ENCODE data around the gene CGN.

DNA sequence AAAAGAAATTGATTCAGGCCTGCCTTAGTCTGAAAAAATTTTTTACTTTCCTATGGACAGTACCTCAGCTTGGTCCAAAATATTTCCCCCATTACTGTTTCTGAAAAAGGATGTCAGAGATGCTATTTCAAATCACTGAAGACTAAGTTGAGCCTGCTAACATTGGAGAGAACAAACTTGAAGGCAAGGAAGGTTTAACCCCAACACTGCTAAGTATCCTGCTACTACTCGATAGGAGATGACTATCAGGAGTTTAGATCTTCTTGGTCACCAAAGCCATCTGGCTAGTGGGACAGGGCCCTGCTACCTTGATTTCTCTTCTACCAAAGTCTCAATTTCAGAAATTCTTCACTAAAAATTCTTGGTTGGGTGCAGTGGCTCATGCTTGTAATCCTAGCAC is 29.2 kb upstream of the CGN start:
- TF ChIP-seq POLR2A (IDR thresholded peaks at IDR 0.05): no peak
- TF ChIP-seq, protein P1, sequence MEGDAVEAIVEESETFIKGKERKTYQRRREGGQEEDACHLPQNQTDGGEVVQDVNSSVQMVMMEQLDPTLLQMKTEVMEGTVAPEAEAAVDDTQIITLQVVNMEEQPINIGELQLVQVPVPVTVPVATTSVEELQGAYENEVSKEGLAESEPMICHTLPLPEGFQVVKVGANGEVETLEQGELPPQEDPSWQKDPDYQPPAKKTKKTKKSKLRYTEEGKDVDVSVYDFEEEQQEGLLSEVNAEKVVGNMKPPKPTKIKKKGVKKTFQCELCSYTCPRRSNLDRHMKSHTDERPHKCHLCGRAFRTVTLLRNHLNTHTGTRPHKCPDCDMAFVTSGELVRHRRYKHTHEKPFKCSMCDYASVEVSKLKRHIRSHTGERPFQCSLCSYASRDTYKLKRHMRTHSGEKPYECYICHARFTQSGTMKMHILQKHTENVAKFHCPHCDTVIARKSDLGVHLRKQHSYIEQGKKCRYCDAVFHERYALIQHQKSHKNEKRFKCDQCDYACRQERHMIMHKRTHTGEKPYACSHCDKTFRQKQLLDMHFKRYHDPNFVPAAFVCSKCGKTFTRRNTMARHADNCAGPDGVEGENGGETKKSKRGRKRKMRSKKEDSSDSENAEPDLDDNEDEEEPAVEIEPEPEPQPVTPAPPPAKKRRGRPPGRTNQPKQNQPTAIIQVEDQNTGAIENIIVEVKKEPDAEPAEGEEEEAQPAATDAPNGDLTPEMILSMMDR (IDR thresholded peaks at IDR 0.05 in 8 of 11, conservative IDR thresholded peaks at IDR 0.05 in 3 of 11): no peak

Data from spleen (tissue), 7 donors.